GM12874 (cell line): Measurements from ENCODE around the gene WWP2.

ENCODE experiments used
- TF ChIP-seq, protein P1 (sequence below): IDR thresholded peaks from 2 replicates; pipeline ENCODE4 v1.5.1; 2011; ENCODE audit warnings: low read depth, mild to moderate bottlenecking, control low read depth, low read length, moderate library complexity; ENCODE audit not compliant: insufficient read depth

Gene WWP2

DNA sequence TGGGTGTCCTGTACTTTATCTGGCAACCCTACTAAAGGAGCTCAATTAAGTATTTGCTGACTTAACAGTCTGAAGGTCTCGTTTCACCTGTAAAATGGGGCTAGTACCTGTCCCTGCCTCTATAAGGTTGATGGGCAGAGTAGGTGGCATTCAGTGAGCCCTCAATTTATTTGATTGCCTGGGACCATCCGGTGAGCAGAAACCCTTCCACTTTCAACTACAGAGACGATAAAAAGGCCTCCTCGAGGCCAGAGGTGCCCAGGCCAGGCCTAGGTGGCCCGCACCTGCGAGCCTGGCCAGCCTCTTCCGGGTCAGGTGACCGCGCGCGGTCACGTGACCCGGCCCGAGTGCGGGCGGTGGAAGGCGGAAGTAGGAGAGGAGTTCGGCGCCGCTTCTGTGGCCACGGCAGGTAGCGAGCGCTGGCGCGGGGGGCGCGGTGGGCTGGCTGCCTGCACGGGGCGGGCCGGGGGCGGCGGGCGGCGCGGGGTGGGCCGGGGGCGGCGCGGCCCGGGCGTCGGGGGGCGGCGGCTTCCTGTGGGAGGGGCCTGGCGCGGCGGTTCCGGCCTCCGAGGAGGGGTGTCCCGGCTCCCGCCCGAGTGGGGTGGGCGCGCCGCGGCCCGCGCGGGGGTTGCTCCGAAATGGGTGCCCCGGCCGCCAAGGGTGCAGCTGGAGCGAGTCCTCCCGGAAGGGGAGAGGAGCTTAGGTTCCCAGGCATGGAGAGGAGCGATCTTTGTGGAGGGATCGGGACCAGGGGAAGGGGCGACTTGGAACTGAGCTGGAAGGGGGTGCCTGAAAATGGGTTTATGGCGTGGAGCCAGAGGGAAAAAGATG, at the start of gene WWP2:
Gene WWP2 (plus strand): TSS at position 350 of the 831 bp plus-strand sequence. CDS start 24,679 bp downstream, outside the sequence.
- TF ChIP-seq, protein P1, sequence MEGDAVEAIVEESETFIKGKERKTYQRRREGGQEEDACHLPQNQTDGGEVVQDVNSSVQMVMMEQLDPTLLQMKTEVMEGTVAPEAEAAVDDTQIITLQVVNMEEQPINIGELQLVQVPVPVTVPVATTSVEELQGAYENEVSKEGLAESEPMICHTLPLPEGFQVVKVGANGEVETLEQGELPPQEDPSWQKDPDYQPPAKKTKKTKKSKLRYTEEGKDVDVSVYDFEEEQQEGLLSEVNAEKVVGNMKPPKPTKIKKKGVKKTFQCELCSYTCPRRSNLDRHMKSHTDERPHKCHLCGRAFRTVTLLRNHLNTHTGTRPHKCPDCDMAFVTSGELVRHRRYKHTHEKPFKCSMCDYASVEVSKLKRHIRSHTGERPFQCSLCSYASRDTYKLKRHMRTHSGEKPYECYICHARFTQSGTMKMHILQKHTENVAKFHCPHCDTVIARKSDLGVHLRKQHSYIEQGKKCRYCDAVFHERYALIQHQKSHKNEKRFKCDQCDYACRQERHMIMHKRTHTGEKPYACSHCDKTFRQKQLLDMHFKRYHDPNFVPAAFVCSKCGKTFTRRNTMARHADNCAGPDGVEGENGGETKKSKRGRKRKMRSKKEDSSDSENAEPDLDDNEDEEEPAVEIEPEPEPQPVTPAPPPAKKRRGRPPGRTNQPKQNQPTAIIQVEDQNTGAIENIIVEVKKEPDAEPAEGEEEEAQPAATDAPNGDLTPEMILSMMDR: no peak

DNA sequence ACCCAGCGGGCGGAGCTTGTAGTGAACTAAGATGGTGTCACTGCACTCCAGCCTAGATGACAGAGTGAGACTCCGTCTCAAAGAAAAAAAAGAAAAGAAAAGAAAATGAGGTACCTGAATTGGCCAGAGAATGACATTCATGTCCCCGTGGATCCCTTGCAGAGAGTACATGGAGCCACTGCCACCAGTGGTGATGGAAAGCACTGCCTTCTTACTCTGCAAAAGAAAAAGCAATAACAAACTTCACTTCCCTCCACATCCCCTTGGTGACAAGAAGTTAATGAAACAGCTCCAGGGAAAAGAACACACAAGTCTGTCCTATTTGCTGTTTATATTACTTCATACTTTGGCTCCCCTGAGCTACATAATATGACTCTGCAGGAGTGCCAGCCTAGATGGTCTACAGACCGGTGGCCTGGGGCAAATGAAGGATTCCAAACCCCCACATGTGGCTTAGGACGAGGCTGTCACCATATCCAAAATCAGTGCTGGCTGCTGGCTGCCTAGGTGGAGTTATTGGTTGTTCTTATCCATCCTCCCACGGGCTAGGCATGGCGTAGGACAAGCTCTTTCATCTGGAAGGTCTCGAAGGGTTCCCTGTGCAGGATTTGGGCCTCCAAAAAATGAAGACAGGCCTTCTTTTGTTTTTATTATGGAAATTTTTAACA, 49.1 kb upstream of the WWP2 start:
- TF ChIP-seq, protein P1: no peak

DNA sequence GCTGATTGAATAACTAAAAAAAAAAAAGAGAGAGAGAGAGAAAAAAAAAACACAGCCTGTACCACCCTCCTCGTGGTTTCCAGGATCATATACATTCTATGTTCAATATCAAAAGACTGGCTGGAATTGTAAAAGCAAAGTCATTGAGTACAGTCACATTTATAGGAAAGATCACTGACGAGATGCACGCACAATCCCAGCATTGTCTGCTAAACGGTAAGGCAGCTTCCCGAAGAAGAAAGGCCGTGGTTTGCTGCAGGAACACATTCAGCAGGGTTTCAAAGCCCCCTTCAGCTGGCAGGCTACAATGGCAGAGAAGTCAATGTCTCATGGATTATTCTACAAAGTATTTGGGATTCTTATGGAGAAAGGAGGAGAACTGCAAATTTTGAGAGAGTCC, 45.1 kb upstream of the WWP2 start:
- TF ChIP-seq, protein P1: no peak

DNA sequence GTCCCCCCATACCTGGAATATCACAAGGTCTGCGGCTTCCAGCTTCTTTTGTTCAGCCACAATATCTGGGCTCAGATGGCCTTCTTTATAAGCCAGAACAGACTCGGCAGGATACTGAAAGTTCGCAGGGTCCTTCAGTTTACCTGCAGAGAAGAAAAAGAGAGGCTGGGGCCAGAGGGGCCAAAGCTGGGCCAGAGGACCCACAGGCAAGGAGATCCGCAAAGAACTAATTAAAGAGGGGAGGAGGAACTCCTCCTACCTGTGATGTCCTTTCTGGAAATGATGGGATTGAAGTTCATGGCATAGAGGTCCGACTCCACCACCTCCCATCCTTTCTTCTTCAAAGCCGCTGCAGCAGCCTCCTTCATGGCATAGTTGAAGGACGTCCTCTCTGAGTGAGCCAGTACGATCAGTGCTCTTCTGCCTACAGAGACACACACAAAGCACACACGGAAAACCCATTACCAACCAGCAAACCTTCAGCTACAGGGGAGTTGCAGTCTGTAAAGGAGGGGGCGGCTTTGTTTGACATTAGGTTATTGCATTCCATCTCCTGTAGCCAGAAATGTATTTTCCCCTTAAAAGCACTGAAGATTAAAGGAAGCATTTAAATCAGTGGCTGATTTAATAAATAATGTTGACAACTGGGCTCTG, 43.9 kb upstream of the WWP2 start:
- TF ChIP-seq, protein P1: no peak

DNA sequence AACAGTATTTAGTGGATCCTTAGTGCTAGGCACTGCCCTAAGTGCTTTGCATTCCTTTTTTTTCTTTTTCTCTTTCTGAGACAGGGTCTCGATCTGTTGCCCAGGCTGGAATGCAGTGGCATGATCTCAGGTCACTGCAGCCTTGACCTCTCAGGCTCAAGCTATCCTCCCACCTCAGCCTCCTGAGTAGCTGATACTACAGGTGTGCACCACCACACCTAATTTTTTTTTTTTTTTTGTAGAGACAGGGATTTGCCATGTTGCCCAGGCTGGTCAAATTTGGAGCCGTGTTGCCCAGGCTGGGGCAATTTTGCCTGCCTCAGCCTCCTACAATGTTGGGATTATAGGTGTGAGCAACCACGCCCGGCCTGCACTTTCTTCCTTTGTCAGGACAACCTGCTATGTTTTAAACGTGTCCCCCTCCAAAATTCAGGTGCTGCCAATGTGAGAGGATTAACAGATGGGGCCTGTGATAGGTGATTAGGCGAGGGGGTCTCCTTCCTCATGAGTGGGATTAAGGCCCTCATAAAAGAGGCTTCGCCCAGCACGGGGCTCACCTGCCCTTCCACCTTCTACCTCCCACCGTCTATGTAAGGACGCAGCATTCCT, 41.2 kb upstream of the WWP2 start:
- TF ChIP-seq, protein P1: no peak

DNA sequence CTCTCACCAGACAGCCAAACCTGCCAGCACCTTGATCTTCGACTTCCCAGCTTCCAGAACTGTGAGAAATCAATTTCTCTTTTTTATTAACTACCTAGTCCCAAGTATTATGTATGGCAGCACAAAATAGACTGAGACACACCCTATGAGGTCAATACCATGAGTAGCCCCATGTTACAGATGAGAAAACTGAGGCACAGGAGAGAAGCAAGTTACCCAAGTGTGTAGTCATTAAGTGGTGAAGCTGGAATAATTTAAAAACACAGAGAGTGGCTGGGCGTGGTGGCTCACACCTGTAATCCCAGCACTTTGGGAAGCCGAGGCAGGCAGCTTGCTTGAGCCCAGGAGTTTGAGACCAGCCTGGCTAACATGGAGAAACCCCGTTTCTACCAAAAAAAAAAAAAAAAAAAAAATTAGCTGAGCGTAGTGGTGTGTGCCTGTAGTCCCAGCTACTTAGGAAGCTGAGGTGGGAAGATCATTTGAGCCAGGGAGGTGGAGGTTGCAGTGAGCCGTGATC, 40.6 kb upstream of the WWP2 start:
- TF ChIP-seq, protein P1: no peak

DNA sequence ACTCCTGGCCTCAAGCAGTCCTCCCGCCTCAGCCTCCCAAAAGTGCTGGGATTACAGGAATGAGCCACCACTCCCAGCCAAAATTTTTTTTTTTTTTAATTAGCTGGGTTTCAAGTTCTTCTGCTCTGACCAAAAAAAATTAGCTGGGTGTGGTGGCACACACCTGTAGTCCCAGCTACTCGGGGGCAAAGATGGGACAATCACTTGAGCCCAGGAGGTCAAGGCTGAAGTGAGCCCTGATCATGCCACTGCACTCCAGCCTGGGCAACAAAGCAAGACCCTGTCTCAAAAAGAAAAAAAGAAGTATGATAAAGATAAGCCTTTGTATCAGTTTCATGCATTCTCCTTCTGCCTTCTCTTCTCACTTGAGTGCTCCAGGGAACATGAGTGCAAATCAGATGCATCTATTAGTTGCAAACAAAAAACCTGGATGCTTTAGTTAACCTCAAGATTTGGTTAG, 37.7 kb upstream of the WWP2 start:
- TF ChIP-seq, protein P1: no peak
